ES-I3 (cell line): ENCODE results near the gene ATXN1.
"Not testable (repeated sequence)": the region's sequence is repeated elsewhere in the genome, so short reads cannot be mapped to it uniquely, and the experiment has no call there.

Source experiments
- H3K36me3 ChIP-seq: 2 replicates; pipeline ENCODE4 v1.6.1; 2013; ENCODE audit warnings: mild to moderate bottlenecking, low read length, control low read depth, moderate library complexity; ENCODE audit not compliant: insufficient read depth
- H3K4me1 ChIP-seq: 2 replicates; pipeline ENCODE4 v1.6.1; 2013; ENCODE audit warnings: mild to moderate bottlenecking, control low read depth, low read length; ENCODE audit not compliant: insufficient read depth
- H3K9ac ChIP-seq: 2 replicates; pipeline ENCODE4 v1.6.1; 2013; ENCODE audit warnings: low read depth, mild to moderate bottlenecking, low read length, moderate library complexity
- H3K9me3 ChIP-seq: 2 replicates; pipeline ENCODE4 v1.6.1; 2013; ENCODE audit warnings: mild to moderate bottlenecking, low read length, moderate library complexity; ENCODE audit not compliant: control insufficient read depth, insufficient read depth

The ATXN1 gene

GRCh38 chr6:16267428-16268263 lies 493.6 kb downstream of the ATXN1 start:
- Histone ChIP-seq H3K4me1 (0 out of 2 replicates have a peak, but pooled peaks cover 5% of the 10 kb centered on the region), H3K9me3 (no peaks in the 10 kb centered on the region; the same call in 1 of the 2 replicates), H3K9ac (no peak overlapping the region), H3K36me3 (no peaks in the 10 kb centered on the region)

GRCh38 chr6:16265351-16266341 lies 495.6 kb downstream of the ATXN1 start:
- H3K4me1 ChIP-seq: 0 out of 2 replicates have a peak, but pooled peaks cover 5% of the 10 kb centered on the region
- H3K36me3 ChIP-seq: no peaks in the 10 kb centered on the region
- H3K9me3 ChIP-seq: no peaks in the 10 kb centered on the region; the same call in 1 of the 2 replicates
- no peak overlapping the region for H3K9ac ChIP-seq

- no peak overlapping the region for H3K9ac ChIP-seq
- 0 out of 2 replicates have a peak, but pooled peaks cover 5% of the 10 kb centered on the region for H3K4me1 ChIP-seq
- H3K9me3 ChIP-seq: no peaks in the 10 kb centered on the region; the same call in 1 of the 2 replicates
- H3K36me3 ChIP-seq: no peaks in the 10 kb centered on the region
Measured at GRCh38 chr6:16264785-16265184, 496.5 kb downstream of the ATXN1 start.

- H3K9me3 ChIP-seq, H3K9ac ChIP-seq, H3K36me3 ChIP-seq, H3K4me1 ChIP-seq: not testable (repeated sequence)
Measured at GRCh38 chr6:16263464-16264099, 497.7 kb downstream of the ATXN1 start.

GRCh38 chr6:16262773-16263172 lies 498.5 kb downstream of the ATXN1 start:
- H3K9me3 ChIP-seq, H3K36me3 ChIP-seq: not testable (repeated sequence)
- peaks cover 16% of the 10 kb centered on the region for H3K4me1 ChIP-seq
- H3K9ac ChIP-seq: peak overlapping the region; percentile 28; the same call in 1 of the 2 replicates

- H3K9me3 ChIP-seq, H3K36me3 ChIP-seq, H3K9ac ChIP-seq: not testable (repeated sequence)
- peaks cover 18% of the 10 kb centered on the region for H3K4me1 ChIP-seq
Measured at GRCh38 chr6:16260602-16261001, 500.7 kb downstream of the ATXN1 start.

- not testable (repeated sequence) for H3K9me3 ChIP-seq, H3K9ac ChIP-seq, H3K36me3 ChIP-seq
- H3K4me1 ChIP-seq: peaks cover 13% of the 10 kb centered on the region
Measured at GRCh38 chr6:16259604-16260003, 501.7 kb downstream of the ATXN1 start.

- H3K9me3 ChIP-seq: no peaks in the 10 kb centered on the region
- no peak overlapping the region for H3K9ac ChIP-seq
- no peaks in the 10 kb centered on the region for H3K36me3 ChIP-seq
- H3K4me1 ChIP-seq: peaks cover 13% of the 10 kb centered on the region
Measured at GRCh38 chr6:16258709-16259075, 502.6 kb downstream of the ATXN1 start.

GRCh38 chr6:16257999-16258708 lies 503.1 kb downstream of the ATXN1 start:
- Histone ChIP-seq H3K36me3 (no peaks in the 10 kb centered on the region), H3K9ac (no peak overlapping the region), H3K4me1 (peaks cover 13% of the 10 kb centered on the region), H3K9me3 (no peaks in the 10 kb centered on the region)

GRCh38 chr6:16256781-16257180 lies 504.5 kb downstream of the ATXN1 start:
- Histone ChIP-seq H3K9me3 (no peaks in the 10 kb centered on the region), H3K4me1 (peaks cover 13% of the 10 kb centered on the region), H3K9ac (no peak overlapping the region), H3K36me3 (0 out of 2 replicates have a peak, but pooled peaks cover 1% of the 10 kb centered on the region)

GRCh38 chr6:16254535-16254934 lies 506.7 kb downstream of the ATXN1 start:
- H3K4me1 ChIP-seq: peaks cover 20% of the 10 kb centered on the region
- 0 out of 2 replicates have a peak, but pooled peaks cover 2% of the 10 kb centered on the region for H3K36me3 ChIP-seq
- H3K9ac ChIP-seq: no peak overlapping the region
- no peaks in the 10 kb centered on the region for H3K9me3 ChIP-seq

- Histone ChIP-seq H3K9ac (no peak overlapping the region), H3K4me1 (peaks cover 15% of the 10 kb centered on the region)
Measured at GRCh38 chr6:16253399-16254144, 507.7 kb downstream of the ATXN1 start.

GRCh38 chr6:16252686-16253299 lies 508.5 kb downstream of the ATXN1 start:
- H3K9ac ChIP-seq: no peak overlapping the region
- H3K4me1 ChIP-seq: peaks cover 8% of the 10 kb centered on the region; the same call in 1 of the 2 replicates

More at GRCh38 chr6:16253399-16254144, 507.7 kb downstream of the ATXN1 start:
- Histone ChIP-seq H3K9me3 (no peaks in the 10 kb centered on the region), H3K36me3 (0 out of 2 replicates have a peak, but pooled peaks cover 2% of the 10 kb centered on the region)

More at GRCh38 chr6:16252686-16253299, 508.5 kb downstream of the ATXN1 start:
- Histone ChIP-seq H3K9me3 (no peaks in the 10 kb centered on the region), H3K36me3 (0 out of 2 replicates have a peak, but pooled peaks cover 2% of the 10 kb centered on the region)
